Left ventricle myocardium inferior (tissue), 1 donor: ENCODE data around the gene RAB35. TPM values are rescaled to one million over a fixed set of nuclear protein-coding genes. Genes with fewer than 3 reads are reported as not detected.

Experiments used
- DNase-seq: peaks from one replicate; pipeline ENCODE4 v3.0.0-alpha.2; 2020
- H3K27ac ChIP-seq: fragments of 200-600 bp; replicated peaks from 2 replicates; pipeline ENCODE4 v1.8.0; 2021
- H3K27me3 ChIP-seq: fragments of 200-600 bp; 2 replicates; pipeline ENCODE4 v1.8.0; 2021; ENCODE audit warnings: low read depth
- H3K36me3 ChIP-seq: fragments of 200-600 bp; 2 replicates; pipeline ENCODE4 v1.8.0; 2021
- H3K4me1 ChIP-seq: fragments of 200-600 bp; 2 replicates; pipeline ENCODE4 v1.8.0; 2021
- H3K4me3 ChIP-seq: fragments of 200-600 bp; 2 replicates; pipeline ENCODE4 v1.8.0; 2021; ENCODE audit warnings: mild to moderate bottlenecking, moderate library complexity
- H3K9me3 ChIP-seq: fragments of 200-600 bp; replicated peaks from 2 replicates; pipeline ENCODE4 v1.8.0; 2021
- CTCF ChIP-seq: fragments of 200-600 bp; IDR thresholded peaks from 2 replicates; pipeline ENCODE4 v1.8.0; 2021; ENCODE audit warnings: antibody characterized with exemption, mild to moderate bottlenecking, borderline replicate concordance
- intact Hi-C: fragments of 100-400 bp; cut with micrococcal nuclease; formaldehyde crosslinking; loops from one replicate; pipeline ENCODE4 v1.11.0; 2022
- total RNA-seq: library from RNA; stranded (reverse); fragmentation: NEBNext Ultra II Directional; extraction: Animal tissue kit (Norgen Biotek cat#: 25700); gene quantifications from one replicate; pipeline ENCODE4 v1.2.1, GENCODE V29; 2021
- donor health status: DM: no; HTN: yes; CAD: no; lungs with severe emphysema.

Gene RAB35
- total RNA-seq, 1 donor from 2014 or later = 21.9 TPM

GRCh38 chr12:120158351-120158750 is 41.8 kb upstream of the RAB35 start:
- H3K27me3 ChIP-seq = no peaks in the 10 kb centered on the region

GRCh38 chr12:120157678-120158077 is 41.1 kb upstream of the RAB35 start:
- Histone ChIP-seq H3K4me1 (no peaks in the 10 kb centered on the region), H3K27me3 (no peaks in the 10 kb centered on the region), H3K36me3 (peaks cover 100% of the 10 kb centered on the region), H3K9me3 (no peaks in the 10 kb centered on the region), H3K27ac (no peak overlapping the region), H3K4me3 (no peak overlapping the region)
- no peak for TF ChIP-seq CTCF
- no peak for DNase-seq
- intact Hi-C loops = no loop called here

More at GRCh38 chr12:120158351-120158750, 41.8 kb upstream of the RAB35 start:
- TF ChIP-seq CTCF = no peak
- Histone ChIP-seq H3K4me1 (no peaks in the 10 kb centered on the region), H3K36me3 (peaks cover 100% of the 10 kb centered on the region), H3K9me3 (no peaks in the 10 kb centered on the region), H3K27ac (no peak overlapping the region), H3K4me3 (no peak overlapping the region)
- DNase-seq = no peak
- intact Hi-C loops = no loop called here

GRCh38 chr12:120156315-120157259 is 40.0 kb upstream of the RAB35 start:
- no peak for TF ChIP-seq CTCF
- no peak for DNase-seq

GRCh38 chr12:120155072-120155471 is 38.5 kb upstream of the RAB35 start:
- H3K4me1 ChIP-seq = no peaks in the 10 kb centered on the region

More at GRCh38 chr12:120156315-120157259, 40.0 kb upstream of the RAB35 start:
- no peaks in the 10 kb centered on the region for H3K4me1 ChIP-seq
- H3K36me3 ChIP-seq = peaks cover 97% of the 10 kb centered on the region
- no peaks in the 10 kb centered on the region for H3K9me3 ChIP-seq
- H3K27me3 ChIP-seq = no peaks in the 10 kb centered on the region
- intact Hi-C loops = no loop called here
- H3K27ac ChIP-seq = no peak overlapping the region
- H3K4me3 ChIP-seq = no peak overlapping the region

More at GRCh38 chr12:120155072-120155471, 38.5 kb upstream of the RAB35 start:
- no peak for TF ChIP-seq CTCF
- Histone ChIP-seq H3K27ac (no peak overlapping the region), H3K36me3 (peaks cover 97% of the 10 kb centered on the region), H3K4me3 (no peak overlapping the region), H3K9me3 (no peaks in the 10 kb centered on the region), H3K27me3 (no peaks in the 10 kb centered on the region)
- no peak for DNase-seq
- intact Hi-C loops = no loop called here
